Trophoblast cell (in vitro differentiated cells and primary cell): Measurements from ENCODE around the gene ARHGEF12.

Experiments
- DNase-seq, 2 donors: peaks; one replicate each; pipeline ENCODE4 v3.0.0-alpha.2; 2016
- H2AFZ ChIP-seq: 2 replicates; pipeline ENCODE4 v1.6.1; 2013; ENCODE audit warnings: low read length, moderate library complexity, mild to moderate bottlenecking; ENCODE audit not compliant: insufficient read depth, poor library complexity
- H2AK5ac ChIP-seq: 2 replicates; pipeline ENCODE4 v1.6.1; 2013; ENCODE audit warnings: mild to moderate bottlenecking, low read length
- H2BK120ac ChIP-seq: 2 replicates; pipeline ENCODE4 v1.6.1; 2013; ENCODE audit warnings: low read length, mild to moderate bottlenecking, moderate library complexity; ENCODE audit not compliant: insufficient read depth, poor library complexity
- H2BK12ac ChIP-seq: 2 replicates; pipeline ENCODE4 v1.6.1; 2013; ENCODE audit warnings: mild to moderate bottlenecking, low read length, moderate library complexity
- H2BK5ac ChIP-seq: 2 replicates; pipeline ENCODE4 v1.6.1; 2013; ENCODE audit warnings: low read length, low read depth, moderate library complexity, mild to moderate bottlenecking; ENCODE audit not compliant: poor library complexity
- H3K14ac ChIP-seq: 2 replicates; pipeline ENCODE4 v1.6.1; 2013; ENCODE audit warnings: mild to moderate bottlenecking, low read length
- H3K18ac ChIP-seq: 2 replicates; pipeline ENCODE4 v1.6.1; 2013; ENCODE audit warnings: mild to moderate bottlenecking, low read length
- H3K23ac ChIP-seq: 2 replicates; pipeline ENCODE4 v1.6.1; 2013; ENCODE audit warnings: low read length
- H3K27ac ChIP-seq: 2 replicates; pipeline ENCODE4 v1.5.1; 2013; ENCODE audit warnings: low read depth, mild to moderate bottlenecking, inconsistent platforms, low read length, moderate library complexity
- H3K27me3 ChIP-seq: 2 replicates; pipeline ENCODE4 v1.6.1; 2013; ENCODE audit warnings: inconsistent platforms, mild to moderate bottlenecking, low read length, moderate library complexity; ENCODE audit not compliant: insufficient read depth
- H3K36me3 ChIP-seq, 2 experiments: 1 replicate in 1 of 2; 2 replicates in 1 of 2; pipeline ENCODE4 v1.6.1; 2013; ENCODE audit warnings: low read length in 2 of 2, mild to moderate bottlenecking in 2 of 2, moderate library complexity in 1 of 2; ENCODE audit not compliant: insufficient read depth in 2 of 2, control insufficient read depth in 1 of 2
- H3K4ac ChIP-seq: 2 replicates; pipeline ENCODE4 v1.6.1; 2013; ENCODE audit warnings: low read depth, mild to moderate bottlenecking, low read length, moderate library complexity
- H3K4me1 ChIP-seq, 2 experiments: 1 replicate in 1 of 2; 2 replicates in 1 of 2; pipeline ENCODE4 v1.6.1; 2013; ENCODE audit warnings: low read length in 2 of 2, mild to moderate bottlenecking in 2 of 2, moderate library complexity in 1 of 2; ENCODE audit not compliant: insufficient read depth in 2 of 2, control insufficient read depth in 1 of 2
- H3K4me2 ChIP-seq: 2 replicates; pipeline ENCODE4 v1.6.1; 2013; ENCODE audit warnings: inconsistent platforms, mild to moderate bottlenecking, low read length, moderate library complexity
- H3K4me3 ChIP-seq: 2 replicates; pipeline ENCODE4 v1.5.1; 2013; ENCODE audit warnings: mild to moderate bottlenecking, low read depth, low read length, inconsistent platforms
- H3K79me1 ChIP-seq: one replicate; pipeline ENCODE4 v1.6.1; 2013; ENCODE audit warnings: low read length
- H3K79me2 ChIP-seq: 2 replicates; pipeline ENCODE4 v1.6.1; 2013; ENCODE audit warnings: low read length, mild to moderate bottlenecking; ENCODE audit not compliant: control insufficient read depth, insufficient read depth, poor library complexity
- H3K9ac ChIP-seq: 2 replicates; pipeline ENCODE4 v1.6.1; 2013; ENCODE audit warnings: mild to moderate bottlenecking, low read length
- H3K9me3 ChIP-seq: 2 replicates; pipeline ENCODE4 v1.6.1; 2013; ENCODE audit warnings: low read depth, mild to moderate bottlenecking, control low read depth, inconsistent platforms, low read length; ENCODE audit not compliant: insufficient read depth
- H4K12ac ChIP-seq: 2 replicates; pipeline ENCODE4 v1.6.1; 2013; ENCODE audit warnings: low read depth, mild to moderate bottlenecking, low read length, moderate library complexity
- H4K8ac ChIP-seq: 2 replicates; pipeline ENCODE4 v1.6.1; 2013; ENCODE audit warnings: low read depth, mild to moderate bottlenecking, low read length, moderate library complexity
- H4K91ac ChIP-seq: one replicate; pipeline ENCODE4 v1.6.1; 2013; ENCODE audit warnings: low read depth, mild to moderate bottlenecking, low read length, moderate library complexity
- WGBS: extraction: QIAGEN DNeasy Blood & Tissue Kit; methylation state at CpG from one replicate; pipeline ENCODE4 v1.1.7; 2013; ENCODE audit warnings: missing lambda C conversion rate; ENCODE audit not compliant: insufficient read length, insufficient coverage; ENCODE audit errors: extremely low coverage; 5-methylcytosine and 5-hydroxymethylcytosine counted together

The ARHGEF12 gene

GRCh38 chr11:120486138-120486537, 149.9 kb downstream of the ARHGEF12 start:
- H3K9ac ChIP-seq: no peak overlapping the region
- H3K4me3 ChIP-seq: no peak overlapping the region
- H3K9me3 ChIP-seq: no peaks in the 10 kb centered on the region
- no peak for DNase-seq
- H4K12ac ChIP-seq: no peak overlapping the region
- peaks cover 12 to 22% of the 10 kb centered on the region in 2 experiments for H3K36me3 ChIP-seq
- H2BK120ac ChIP-seq: no peak overlapping the region
- H3K4ac ChIP-seq: no peak overlapping the region
- no CpG with 5 or more reads among the region's 5 CpGs for WGBS
- no peaks in the 10 kb centered on the region for H3K79me2 ChIP-seq
- no peaks in the 10 kb centered on the region for H3K27me3 ChIP-seq
- H2AFZ ChIP-seq: no peak overlapping the region
- no peaks in the 10 kb centered on the region for H3K4me1 ChIP-seq
- no peak overlapping the region for H3K4me2 ChIP-seq
- no peak overlapping the region for H2BK5ac ChIP-seq
- H3K23ac ChIP-seq: no peak overlapping the region
- H3K14ac ChIP-seq: no peak overlapping the region
- H3K18ac ChIP-seq: no peak overlapping the region
- no peaks in the 10 kb centered on the region for H3K79me1 ChIP-seq
- H2BK12ac ChIP-seq: no peak overlapping the region
- H3K27ac ChIP-seq: no peak overlapping the region
- H4K8ac ChIP-seq: no peak overlapping the region
- no peak overlapping the region for H2AK5ac ChIP-seq
- no peak overlapping the region for H4K91ac ChIP-seq

GRCh38 chr11:120489799-120490198, 153.6 kb downstream of the ARHGEF12 start:
- H3K79me1 ChIP-seq: no peaks in the 10 kb centered on the region
- no peak overlapping the region for H2BK5ac ChIP-seq
- no peaks in the 10 kb centered on the region for H3K79me2 ChIP-seq
- no peaks in the 10 kb centered on the region for H3K9me3 ChIP-seq
- no peak overlapping the region for H3K9ac ChIP-seq
- no peaks in the 10 kb centered on the region for H3K4me1 ChIP-seq
- no peak overlapping the region for H2BK12ac ChIP-seq
- no peak overlapping the region for H4K91ac ChIP-seq
- H3K23ac ChIP-seq: no peak overlapping the region
- no peak overlapping the region for H3K18ac ChIP-seq
- H3K4ac ChIP-seq: no peak overlapping the region
- peaks cover 8 to 10% of the 10 kb centered on the region in 2 experiments for H3K36me3 ChIP-seq
- DNase-seq: no peak
- no peak overlapping the region for H3K14ac ChIP-seq
- WGBS: no CpG with 5 or more reads among the region's 1 CpG
- no peak overlapping the region for H4K12ac ChIP-seq
- H2AK5ac ChIP-seq: no peak overlapping the region
- H3K4me3 ChIP-seq: no peak overlapping the region
- H2BK120ac ChIP-seq: no peak overlapping the region
- no peak overlapping the region for H3K27ac ChIP-seq
- H3K27me3 ChIP-seq: no peaks in the 10 kb centered on the region
- no peak overlapping the region for H2AFZ ChIP-seq
- H4K8ac ChIP-seq: no peak overlapping the region
- no peak overlapping the region for H3K4me2 ChIP-seq

- Histone ChIP-seq H3K9ac (no peak overlapping the region), H3K4ac (no peak overlapping the region), H3K79me2 (no peaks in the 10 kb centered on the region), H2BK5ac (no peak overlapping the region), H3K79me1 (no peaks in the 10 kb centered on the region), H2BK12ac (no peak overlapping the region), H4K12ac (no peak overlapping the region), H4K91ac (no peak overlapping the region), H3K27ac (no peak overlapping the region), H3K18ac (no peak overlapping the region), H3K14ac (no peak overlapping the region), H3K4me2 (no peak overlapping the region), H3K36me3 (peaks cover 1 to 4% of the 10 kb centered on the region in 2 experiments), H2AFZ (no peak overlapping the region), H3K27me3 (no peaks in the 10 kb centered on the region), H3K4me3 (no peak overlapping the region), H2BK120ac (no peak overlapping the region), H2AK5ac (no peak overlapping the region), H3K9me3 (no peaks in the 10 kb centered on the region), H4K8ac (no peak overlapping the region), H3K23ac (no peak overlapping the region), H3K4me1 (no peaks in the 10 kb centered on the region)
- WGBS: no CpG with 5 or more reads among the region's 3 CpGs
- no peak for DNase-seq
Measured at GRCh38 chr11:120492486-120492885, 156.3 kb downstream of the ARHGEF12 start.

GRCh38 chr11:120494595-120494994, 158.4 kb downstream of the ARHGEF12 start:
- H3K27me3 ChIP-seq: no peaks in the 10 kb centered on the region
- no peaks in the 10 kb centered on the region for H3K79me2 ChIP-seq
- no peak overlapping the region for H4K8ac ChIP-seq
- no peak overlapping the region for H2BK12ac ChIP-seq
- no peaks in the 10 kb centered on the region for H3K79me1 ChIP-seq
- no peak overlapping the region for H3K4me2 ChIP-seq
- no peak overlapping the region for H3K4me3 ChIP-seq
- no peak overlapping the region for H2BK120ac ChIP-seq
- no peak overlapping the region for H3K18ac ChIP-seq
- peak in 1 of 2 donors; percentile 13 for DNase-seq
- H4K12ac ChIP-seq: no peak overlapping the region
- H3K9ac ChIP-seq: no peak overlapping the region
- H3K9me3 ChIP-seq: no peaks in the 10 kb centered on the region
- H3K27ac ChIP-seq: no peak overlapping the region
- peaks cover 1 to 3% of the 10 kb centered on the region in 2 experiments for H3K36me3 ChIP-seq
- H2AK5ac ChIP-seq: no peak overlapping the region
- no peak overlapping the region for H3K4ac ChIP-seq
- H3K23ac ChIP-seq: no peak overlapping the region
- H2BK5ac ChIP-seq: no peak overlapping the region
- WGBS: no CpG with 5 or more reads among the region's 2 CpGs
- no peak overlapping the region for H4K91ac ChIP-seq
- H3K14ac ChIP-seq: no peak overlapping the region
- no peaks in the 10 kb centered on the region for H3K4me1 ChIP-seq
- H2AFZ ChIP-seq: no peak overlapping the region
